Ovary (tissue), 9 donors: ENCODE results near the gene CTIF. TPM values are rescaled to one million over a fixed set of nuclear protein-coding genes. Genes with fewer than 3 reads are reported as not detected.

Experiments
- DNase-seq, 5 donors: peaks; one replicate each; pipeline ENCODE4 v3.0.0-alpha.2; 2019 to 2020
- H3K27ac ChIP-seq, 2 donors: fragments of 200-600 bp; one replicate each; pipeline versions ENCODE4 v1.5.1 to v1.8.0; 2019 to 2022
- H3K27me3 ChIP-seq: fragments of 200-600 bp; one replicate; pipeline ENCODE4 v1.8.0; 2022
- H3K36me3 ChIP-seq: fragments of 200-600 bp; sonication (generic); one replicate; pipeline ENCODE4 v1.5.1; 2019
- H3K4me1 ChIP-seq: one replicate; pipeline ENCODE4 v1.8.1; 2013; ENCODE audit warnings: mild to moderate bottlenecking, moderate library complexity; ENCODE audit not compliant: insufficient read depth
- H3K4me3 ChIP-seq: fragments of 200-600 bp; sonication (generic); one replicate; pipeline ENCODE4 v1.5.1; 2017
- H3K9me3 ChIP-seq, 2 donors: fragments of 200-600 bp in 1 of 2; sonication (generic) in 1 of 2; one replicate each; pipeline versions ENCODE4 v1.5.1 to v1.8.1; 2013 to 2019; ENCODE audit warnings: mild to moderate bottlenecking in 1 of 2, moderate library complexity in 1 of 2
- EP300 ChIP-seq: sonication (generic); formaldehyde crosslinking; IDR thresholded peaks from one replicate; pipeline ENCODE4 v1.6.1; 2017; ENCODE audit warnings: antibody characterized with exemption
- POLR2A ChIP-seq: fragments of 450-650 bp; IDR thresholded peaks from one replicate; pipeline ENCODE4 v1.6.1; 2017; ENCODE audit warnings: antibody characterized with exemption, mild to moderate bottlenecking, moderate library complexity
- WGBS, 3 donors: extraction: QIAGEN DNeasy Blood & Tissue Kit in 1 of 3; methylation state at CpG; one replicate each; pipeline versions ENCODE4 v1.1.5 to v1.1.7; 2013 to 2017; 5-methylcytosine and 5-hydroxymethylcytosine counted together
- intact Hi-C, 4 donors: fragments of 100-400 bp; cut with DNase I; formaldehyde crosslinking; loops; one replicate each; pipeline versions ENCODE4 v1.11.0 to v1.15.1; 2022 to 2023
- polyA plus RNA-seq, 2 donors: library from polyadenylated mRNA; stranded (reverse); fragments of 200-250 nt in 1 of 2; fragments of 350-450 nt in 1 of 2; fragmentation: Illumina TruSeq in 1 of 2; extraction: RNeasy Lipid Tissue Mini Kit (QIAGEN cat#74804) in 1 of 2; gene quantifications; one replicate each; pipeline ENCODE4 v1.2.3, GENCODE V29; 2013 to 2014
- total RNA-seq, 7 donors: library from RNA; depleted of rRNA in 2 of 7; stranded (reverse); fragments of >200 nt in 2 of 7; fragmentation: NEBNext Ultra II Directional in 3 of 7; extraction: Animal tissue kit (Norgen Biotek cat#: 25700) in 3 of 7; gene quantifications; one replicate each; pipeline versions ENCODE4 v1.1.0 to v1.2.4, GENCODE V29; 2016 to 2023
- TF ChIP-seq, protein P1 (sequence below), 3 donors: fragments of 450-650 bp in 2 of 3; fragments of 200-600 bp in 1 of 3; IDR thresholded peaks; one replicate each; pipeline versions ENCODE4 v1.5.1 to v1.8.0; 2016 to 2022; ENCODE audit warnings: antibody characterized with exemption in 3 of 3, mild to moderate bottlenecking in 1 of 3
- donor health status: DM: no; HTN: no; CAD: no; lungs with moderate emphysema.
- donor health status: DM: no; HTN: no; CAD: no.
- donor health status: Bipolar disorder and iron deficiency.
- donor health status: DM: yes; HTN: yes; CAD: no.
- donor health status: DM: no; HTN: no; CAD: no.
- donor health status: DM: yes; HTN: yes; CAD: no.

The CTIF gene
- total and polyA plus RNA-seq, 9 donors, result 18.5 to 94.1 (median 75.2) TPM

DNA sequence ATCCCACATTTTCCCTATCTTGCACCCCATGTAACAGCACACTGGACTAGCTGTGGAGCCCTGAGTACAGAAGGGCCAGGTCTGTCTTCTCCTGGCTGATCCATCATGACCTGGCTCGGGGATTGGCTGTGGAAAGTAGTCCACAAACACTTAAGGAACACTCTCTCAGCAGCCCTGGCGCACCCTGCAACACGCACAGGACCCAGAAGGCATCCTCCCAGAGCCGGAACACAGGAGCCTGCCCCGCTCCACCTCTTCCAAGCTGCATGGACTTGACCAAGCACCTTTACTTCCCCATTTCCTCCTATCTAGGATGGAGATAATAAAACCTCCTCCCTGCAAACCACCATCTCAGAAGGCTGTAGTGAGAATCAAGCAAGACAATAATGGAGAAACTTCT, 151.7 kb downstream of the CTIF start:
- H3K27ac ChIP-seq, result no peak overlapping the region
- no peak for DNase-seq
- no peaks in the 10 kb centered on the region for H3K36me3 ChIP-seq
- H3K4me3 ChIP-seq, result no peak overlapping the region
- no peaks in the 10 kb centered on the region for H3K9me3 ChIP-seq
- WGBS, 3 donors, result 93 to 98% (median 97%) methylated on average over 5 of the region's 5 CpGs
- peaks cover 3% of the 10 kb centered on the region for H3K4me1 ChIP-seq
- TF ChIP-seq EP300, result no peak
- TF ChIP-seq, protein P1, sequence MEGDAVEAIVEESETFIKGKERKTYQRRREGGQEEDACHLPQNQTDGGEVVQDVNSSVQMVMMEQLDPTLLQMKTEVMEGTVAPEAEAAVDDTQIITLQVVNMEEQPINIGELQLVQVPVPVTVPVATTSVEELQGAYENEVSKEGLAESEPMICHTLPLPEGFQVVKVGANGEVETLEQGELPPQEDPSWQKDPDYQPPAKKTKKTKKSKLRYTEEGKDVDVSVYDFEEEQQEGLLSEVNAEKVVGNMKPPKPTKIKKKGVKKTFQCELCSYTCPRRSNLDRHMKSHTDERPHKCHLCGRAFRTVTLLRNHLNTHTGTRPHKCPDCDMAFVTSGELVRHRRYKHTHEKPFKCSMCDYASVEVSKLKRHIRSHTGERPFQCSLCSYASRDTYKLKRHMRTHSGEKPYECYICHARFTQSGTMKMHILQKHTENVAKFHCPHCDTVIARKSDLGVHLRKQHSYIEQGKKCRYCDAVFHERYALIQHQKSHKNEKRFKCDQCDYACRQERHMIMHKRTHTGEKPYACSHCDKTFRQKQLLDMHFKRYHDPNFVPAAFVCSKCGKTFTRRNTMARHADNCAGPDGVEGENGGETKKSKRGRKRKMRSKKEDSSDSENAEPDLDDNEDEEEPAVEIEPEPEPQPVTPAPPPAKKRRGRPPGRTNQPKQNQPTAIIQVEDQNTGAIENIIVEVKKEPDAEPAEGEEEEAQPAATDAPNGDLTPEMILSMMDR (IDR thresholded peaks at IDR 0.05), result no peak
- no peak for TF ChIP-seq POLR2A
- H3K27me3 ChIP-seq, result no peaks in the 10 kb centered on the region
- intact Hi-C loops, result no loop called here

DNA sequence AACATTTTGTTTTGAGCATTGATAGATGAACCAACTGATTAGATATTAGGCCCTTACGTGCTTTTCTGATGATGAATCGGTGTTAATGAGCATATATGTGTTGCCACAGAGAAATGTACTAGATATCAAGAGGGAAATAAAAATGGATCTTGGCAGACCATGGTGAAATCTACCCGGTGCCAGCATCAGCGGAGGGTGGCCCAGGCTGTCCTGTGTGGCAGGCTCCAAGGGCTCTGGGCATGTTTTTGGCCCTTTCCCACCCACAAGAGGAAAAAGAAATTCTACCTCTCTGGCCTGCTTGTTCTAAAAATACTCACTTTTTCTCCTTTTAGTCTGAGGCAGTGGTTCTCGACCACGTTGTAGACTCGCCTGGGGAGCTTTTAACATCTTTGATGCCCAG, 154.2 kb downstream of the CTIF start:
- Histone ChIP-seq H3K36me3 (no peaks in the 10 kb centered on the region), H3K4me1 (no peaks in the 10 kb centered on the region), H3K27ac (no peak overlapping the region), H3K9me3 (no peaks in the 10 kb centered on the region), H3K4me3 (no peak overlapping the region), H3K27me3 (no peaks in the 10 kb centered on the region)
- TF ChIP-seq EP300, result no peak
- no peak for TF ChIP-seq POLR2A
- TF ChIP-seq, protein P1 (IDR thresholded peaks at IDR 0.05), result no peak
- no peak for DNase-seq
- 94 to 98% (median 97%) methylated on average over 7 of the region's 7 CpGs for WGBS, 3 donors
- intact Hi-C loops, result no loop called here

- H3K4me3 ChIP-seq, result no peak overlapping the region
- H3K27me3 ChIP-seq, result no peaks in the 10 kb centered on the region
- WGBS, 3 donors, result 75 to 81% (median 79%) methylated on average over 8 of the region's 8 CpGs
- TF ChIP-seq POLR2A (no peak), EP300 (no peak)
- TF ChIP-seq, protein P1 (IDR thresholded peaks at IDR 0.05), result no peak
- H3K27ac ChIP-seq, result no peak overlapping the region
- intact Hi-C loops, result no loop called here
- DNase-seq, result no peak
- no peaks in the 10 kb centered on the region for H3K4me1 ChIP-seq
- H3K9me3 ChIP-seq, result no peaks in the 10 kb centered on the region
- H3K36me3 ChIP-seq, result no peaks in the 10 kb centered on the region
These were observed 154.9 kb downstream of the CTIF start for GRCh38 chr18:48693625-48694262.

DNA sequence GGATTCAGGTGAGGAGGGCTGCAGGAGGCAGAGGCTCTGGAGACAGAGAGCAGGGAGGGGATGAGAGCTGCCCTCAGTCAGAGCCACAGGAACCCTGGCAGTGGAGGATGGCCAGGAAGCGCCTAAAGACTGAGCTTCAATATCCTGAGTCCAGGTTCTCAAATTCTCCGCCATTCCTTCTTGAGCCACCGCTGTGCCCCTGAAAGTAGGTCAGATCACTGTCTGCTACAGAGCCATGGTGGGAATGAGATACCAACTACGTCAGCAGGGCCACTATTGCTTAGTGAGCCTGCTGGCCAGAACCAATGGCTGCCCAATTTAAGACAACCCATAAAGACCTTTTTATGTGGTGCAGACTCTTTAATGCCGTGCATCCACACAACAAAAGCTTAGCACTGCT, 155.5 kb downstream of the CTIF start:
- TF ChIP-seq POLR2A, result no peak
- TF ChIP-seq, protein P1 (IDR thresholded peaks at IDR 0.05), result no peak
- TF ChIP-seq EP300, result no peak
- Histone ChIP-seq H3K9me3 (no peaks in the 10 kb centered on the region), H3K27ac (no peak overlapping the region), H3K4me3 (no peak overlapping the region), H3K4me1 (no peaks in the 10 kb centered on the region), H3K36me3 (no peaks in the 10 kb centered on the region), H3K27me3 (no peaks in the 10 kb centered on the region)
- intact Hi-C loops, result no loop called here
- 95 to 98% (median 97%) methylated on average over 5 of the region's 5 CpGs for WGBS, 3 donors
- no peak for DNase-seq
